Body of pancreas (tissue), 4 donors: ENCODE measurements around the gene ERC1.

Experiments used
- POLR2A ChIP-seq, 3 donors: fragments of 450-650 bp; IDR thresholded peaks; one replicate each; pipeline ENCODE4 v1.6.1; 2016; ENCODE audit warnings: antibody characterized with exemption in 3 of 3, mild to moderate bottlenecking in 2 of 3
- TF ChIP-seq, protein P1 (sequence below), 7 experiments: fragments of 450-650 bp in 4 of 7; fragments of 200-600 bp in 3 of 7; sonication (generic) in 3 of 7; IDR thresholded peaks; one replicate each; pipeline ENCODE4 v1.5.1; 2016 to 2019; ENCODE audit warnings: antibody characterized with exemption in 7 of 7

GRCh38 chr12:1306817-1307216 is 315.8 kb downstream of the ERC1 start:
- TF ChIP-seq POLR2A (IDR thresholded peaks at IDR 0.05), result no peak
- TF ChIP-seq, protein P1, sequence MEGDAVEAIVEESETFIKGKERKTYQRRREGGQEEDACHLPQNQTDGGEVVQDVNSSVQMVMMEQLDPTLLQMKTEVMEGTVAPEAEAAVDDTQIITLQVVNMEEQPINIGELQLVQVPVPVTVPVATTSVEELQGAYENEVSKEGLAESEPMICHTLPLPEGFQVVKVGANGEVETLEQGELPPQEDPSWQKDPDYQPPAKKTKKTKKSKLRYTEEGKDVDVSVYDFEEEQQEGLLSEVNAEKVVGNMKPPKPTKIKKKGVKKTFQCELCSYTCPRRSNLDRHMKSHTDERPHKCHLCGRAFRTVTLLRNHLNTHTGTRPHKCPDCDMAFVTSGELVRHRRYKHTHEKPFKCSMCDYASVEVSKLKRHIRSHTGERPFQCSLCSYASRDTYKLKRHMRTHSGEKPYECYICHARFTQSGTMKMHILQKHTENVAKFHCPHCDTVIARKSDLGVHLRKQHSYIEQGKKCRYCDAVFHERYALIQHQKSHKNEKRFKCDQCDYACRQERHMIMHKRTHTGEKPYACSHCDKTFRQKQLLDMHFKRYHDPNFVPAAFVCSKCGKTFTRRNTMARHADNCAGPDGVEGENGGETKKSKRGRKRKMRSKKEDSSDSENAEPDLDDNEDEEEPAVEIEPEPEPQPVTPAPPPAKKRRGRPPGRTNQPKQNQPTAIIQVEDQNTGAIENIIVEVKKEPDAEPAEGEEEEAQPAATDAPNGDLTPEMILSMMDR (IDR thresholded peaks at IDR 0.05), result no peak
